Omental fat pad (tissue), 4 donors: ENCODE results near the gene SALL2. TPM values are rescaled to one million over a fixed set of nuclear protein-coding genes. Genes with fewer than 3 reads are reported as not detected.

ENCODE experiments used
- ATAC-seq: fragments of 150-250 bp; one replicate; pipeline ENCODE4 v1.9.1; 2016; ENCODE audit warnings: mild to moderate bottlenecking, moderate library complexity; ENCODE audit not compliant: low FRiP score
- DNase-seq: peaks from one replicate; pipeline ENCODE4 v3.0.0-alpha.2; 2019; ENCODE audit warnings: low spot score
- total RNA-seq, 4 donors: library from RNA; depleted of rRNA; stranded (reverse); fragments of >200 nt; gene quantifications; one replicate each; pipeline ENCODE4 v1.1.0, GENCODE V29; 2016
- TF ChIP-seq, protein P1 (sequence below), 3 donors: fragments of 450-650 bp; IDR thresholded peaks; one replicate each; pipeline ENCODE4 v1.5.1; 2016 to 2017; ENCODE audit warnings: antibody characterized with exemption in 3 of 3, mild to moderate bottlenecking in 3 of 3, moderate library complexity in 2 of 3

SALL2 gene
- total RNA-seq, 4 donors from 2014 or later = 1.7 to 5.3 (median 3.9) TPM

GRCh38 chr14:21527318-21527679 lies 1.2 kb upstream of the SALL2 start:
- TF ChIP-seq, protein P1, sequence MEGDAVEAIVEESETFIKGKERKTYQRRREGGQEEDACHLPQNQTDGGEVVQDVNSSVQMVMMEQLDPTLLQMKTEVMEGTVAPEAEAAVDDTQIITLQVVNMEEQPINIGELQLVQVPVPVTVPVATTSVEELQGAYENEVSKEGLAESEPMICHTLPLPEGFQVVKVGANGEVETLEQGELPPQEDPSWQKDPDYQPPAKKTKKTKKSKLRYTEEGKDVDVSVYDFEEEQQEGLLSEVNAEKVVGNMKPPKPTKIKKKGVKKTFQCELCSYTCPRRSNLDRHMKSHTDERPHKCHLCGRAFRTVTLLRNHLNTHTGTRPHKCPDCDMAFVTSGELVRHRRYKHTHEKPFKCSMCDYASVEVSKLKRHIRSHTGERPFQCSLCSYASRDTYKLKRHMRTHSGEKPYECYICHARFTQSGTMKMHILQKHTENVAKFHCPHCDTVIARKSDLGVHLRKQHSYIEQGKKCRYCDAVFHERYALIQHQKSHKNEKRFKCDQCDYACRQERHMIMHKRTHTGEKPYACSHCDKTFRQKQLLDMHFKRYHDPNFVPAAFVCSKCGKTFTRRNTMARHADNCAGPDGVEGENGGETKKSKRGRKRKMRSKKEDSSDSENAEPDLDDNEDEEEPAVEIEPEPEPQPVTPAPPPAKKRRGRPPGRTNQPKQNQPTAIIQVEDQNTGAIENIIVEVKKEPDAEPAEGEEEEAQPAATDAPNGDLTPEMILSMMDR (IDR thresholded peaks at IDR 0.05) = no peak
- DNase-seq = no peak
- no peak for ATAC-seq

GRCh38 chr14:21526672-21527317 lies 649 bp upstream of the SALL2 start:
- DNase-seq (no peak), ATAC-seq (peak; percentile 12)
- TF ChIP-seq, protein P1 (IDR thresholded peaks at IDR 0.05) = no peak

- TF ChIP-seq, protein P1 (IDR thresholded peaks at IDR 0.05) = no peak
- ATAC-seq (peak; percentile 39), DNase-seq (no peak)
These were observed 580 bp downstream of the SALL2 start for GRCh38 chr14:21525571-21525961.

DNA sequence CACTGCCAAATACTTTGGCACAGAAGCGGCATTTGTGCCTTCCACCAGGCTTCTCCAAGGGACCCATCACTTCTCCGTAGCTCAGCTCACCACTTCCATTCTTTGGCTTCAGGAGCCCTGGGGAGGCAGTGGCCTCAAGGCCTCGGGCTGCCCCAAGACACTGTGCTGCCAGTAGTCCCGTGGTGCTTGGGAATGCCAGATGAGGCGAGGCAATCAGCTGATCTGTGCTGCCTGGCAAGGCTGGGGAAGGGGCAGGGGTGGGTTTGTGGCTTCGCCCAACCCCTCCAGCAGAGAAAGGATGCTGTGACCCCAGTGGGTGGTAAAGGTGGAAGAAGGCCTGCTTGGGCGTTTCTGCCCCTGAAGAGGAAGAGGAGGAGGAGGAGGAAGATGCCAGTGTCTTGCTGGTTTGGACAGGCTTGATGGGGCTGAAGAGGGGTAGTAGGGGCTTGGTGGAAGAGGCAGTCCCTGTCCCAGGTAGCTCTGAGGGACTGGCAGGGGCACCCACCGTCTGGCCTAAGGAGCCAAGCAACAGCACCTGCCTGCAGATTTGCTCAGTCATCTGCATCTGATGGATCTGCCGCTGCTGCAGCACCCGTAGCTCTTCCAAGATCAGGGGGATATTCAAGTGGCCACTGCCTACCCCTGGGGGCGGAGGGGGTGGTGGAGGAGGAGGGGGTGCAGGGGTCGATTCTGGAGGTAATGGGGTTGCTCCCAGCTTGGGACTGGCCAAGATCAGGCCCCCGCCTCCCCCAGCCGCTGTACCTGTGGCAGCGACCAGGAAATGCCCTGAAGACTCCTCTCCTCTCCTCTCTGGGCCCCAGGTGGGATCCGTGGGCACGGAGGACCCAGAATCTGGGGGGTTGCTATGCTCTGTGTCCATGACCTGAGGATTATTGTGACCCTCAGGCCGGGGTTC lies 1.3 kb downstream of the SALL2 start:
- DNase-seq (no peak), ATAC-seq (no peak)
- TF ChIP-seq, protein P1 (IDR thresholded peaks at IDR 0.05) = no peak

GRCh38 chr14:21523203-21523602 lies 2.9 kb downstream of the SALL2 start:
- DNase-seq = no peak
- ATAC-seq = no peak
- TF ChIP-seq, protein P1 (IDR thresholded peaks at IDR 0.05) = no peak

DNA sequence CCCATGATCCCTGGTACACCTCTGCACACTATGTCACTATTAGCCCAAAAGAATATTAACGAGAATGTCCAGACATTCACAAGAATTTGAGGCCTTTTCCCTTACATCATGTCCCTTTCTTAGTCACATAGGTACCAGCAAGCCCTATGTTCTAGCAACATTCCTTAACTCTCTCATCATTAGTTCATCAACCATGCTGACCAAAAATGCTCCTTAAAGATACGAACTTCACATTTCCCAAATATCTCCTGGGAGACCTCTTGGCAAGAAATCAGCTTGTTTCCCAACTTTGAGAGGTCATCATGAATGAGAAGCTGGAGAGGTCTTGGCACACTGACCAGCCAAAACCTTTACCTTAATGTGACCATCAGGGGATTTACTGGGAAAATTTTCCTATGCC lies 4.6 kb downstream of the SALL2 start:
- TF ChIP-seq, protein P1 (IDR thresholded peaks at IDR 0.05) = no peak
- DNase-seq = no peak
- no peak for ATAC-seq
